HCT116 (cell line): ENCODE data around the gene CD248. TPM values are rescaled to one million over a fixed set of nuclear protein-coding genes. Genes with fewer than 3 reads are reported as not detected.

Source experiments
- ATAC-seq: fragments of 200-7000 bp; cut with Tn5 transposase; 2 replicates; pipeline ENCODE4 v1.9.1; 2020; ENCODE audit warnings: mild to moderate bottlenecking, moderate library complexity
- BruUV-seq: library from RNA; stranded (reverse); fragments of 400-500 nt; replicated peaks from 2 replicates; lab custom pipeline; 2021; lab: Mats Ljungman, UMichigan
- CTCF ChIA-PET: fragments of 300-600 bp; sonication (Branson Sonifier 250); formaldehyde crosslinking; loops from one replicate; lab custom pipeline; 2021; ENCODE audit warnings: antibody characterized with exemption; lab: Charles Lee
- POLR2A ChIA-PET: fragments of 300-600, 350-600 bp; sonication (Branson Sonifier 250); formaldehyde crosslinking; loops from one replicate; lab custom pipeline; 2021; ENCODE audit warnings: antibody characterized with exemption; lab: Charles Lee
- RAD21 ChIA-PET, 2 experiments: fragments of 300-600 bp; sonication (Branson Sonifier 250); formaldehyde crosslinking; loops; one replicate each; lab custom pipeline; 2023; ENCODE audit warnings: low total read pairs in 2 of 2; ENCODE audit not compliant: uncharacterized antibody in 2 of 2, unreplicated experiment in 2 of 2, low non-redundant PET in 1 of 2; lab: Charles Lee
- DNase-seq: peaks from one replicate; pipeline ENCODE4 v3.0.0-alpha.2; 2010; ENCODE audit warnings: low read depth, low spot score
- H2AFZ ChIP-seq: fragments of 200-600 bp; shearing (Covaris generic), sonication (generic); 2 replicates; pipeline ENCODE4 v1.6.1; 2017; ENCODE audit warnings: low read depth, mixed run types, mixed read lengths, antibody characterized with exemption, low read length; ENCODE audit not compliant: poor library complexity, severe bottlenecking
- H3K27ac ChIP-seq: 2 replicates; pipeline ENCODE4 v1.5.1; 2012; ENCODE audit warnings: low read depth, low read length
- H3K27me3 ChIP-seq: fragments of 200-600 bp; sonication (generic); 2 replicates; pipeline ENCODE4 v1.6.1; 2016; ENCODE audit warnings: mixed run types, low read length, mixed read lengths; ENCODE audit not compliant: insufficient read depth
- H3K36me3 ChIP-seq, 2 experiments: fragments of 200-500 bp in 1 of 2; fragments of 200-600 bp in 1 of 2; sonication (Bioruptor generic) in 1 of 2; sonication (generic) in 1 of 2; 2 replicates each; pipeline versions ENCODE4 v1.5.1 to v1.6.1; 2014 to 2016; ENCODE audit warnings: low read length in 2 of 2, inconsistent platforms in 1 of 2, mixed read lengths in 1 of 2, mixed run types in 1 of 2; ENCODE audit not compliant: insufficient read depth in 2 of 2, control insufficient read depth in 1 of 2
- H3K4me1 ChIP-seq, 2 experiments: fragments of 200-600 bp in 1 of 2; sonication (generic) in 1 of 2; 2 replicates each; pipeline versions ENCODE4 v1.5.1 to v1.6.1; 2012 to 2017; ENCODE audit warnings: low read length in 2 of 2, inconsistent platforms in 1 of 2, mild to moderate bottlenecking in 1 of 2, mixed read lengths in 1 of 2, mixed run types in 1 of 2, moderate library complexity in 1 of 2; ENCODE audit not compliant: insufficient read depth in 2 of 2, control insufficient read depth in 1 of 2
- H3K4me2 ChIP-seq: fragments of 200-600 bp; sonication (generic); 2 replicates; pipeline ENCODE4 v1.6.1; 2017; ENCODE audit warnings: mixed run types, low read length, mixed read lengths
- H3K4me3 ChIP-seq, 2 experiments: fragments of 200-600 bp in 1 of 2; sonication (generic) in 1 of 2; replicated peaks in 1 of 2; 2 replicates each; pipeline ENCODE4 v1.5.1; 2011 to 2016; ENCODE audit warnings: low read length in 2 of 2, control low read depth in 1 of 2, low read depth in 1 of 2, mild to moderate bottlenecking in 1 of 2, mixed read lengths in 1 of 2, mixed run types in 1 of 2
- H3K79me2 ChIP-seq: fragments of 200-600 bp; sonication (generic); 2 replicates; pipeline ENCODE4 v1.6.1; 2017; ENCODE audit warnings: mild to moderate bottlenecking, mixed run types, low read length, moderate library complexity, mixed read lengths; ENCODE audit not compliant: insufficient read depth
- H3K9ac ChIP-seq: fragments of 200-600 bp; sonication (generic); 2 replicates; pipeline ENCODE4 v1.6.1; 2016; ENCODE audit warnings: low read length, mixed read lengths
- H3K9me2 ChIP-seq: fragments of 200-600 bp; sonication (generic), shearing (Covaris generic); 2 replicates; pipeline ENCODE4 v1.6.1; 2017; ENCODE audit warnings: mixed run types, mild to moderate bottlenecking, moderate library complexity; ENCODE audit not compliant: insufficient read depth
- H3K9me3 ChIP-seq, 2 experiments: fragments of 200-500 bp in 1 of 2; fragments of 200-600 bp in 1 of 2; sonication (Bioruptor generic) in 1 of 2; sonication (generic) in 1 of 2; 2 replicates each; pipeline ENCODE4 v1.6.1; 2014 to 2017; ENCODE audit warnings: low read length in 2 of 2, mixed read lengths in 2 of 2, inconsistent platforms in 1 of 2, low read depth in 1 of 2, mild to moderate bottlenecking in 1 of 2, mixed run types in 1 of 2, moderate library complexity in 1 of 2; ENCODE audit not compliant: control insufficient read depth in 1 of 2, insufficient read depth in 1 of 2
- H4K20me1 ChIP-seq: fragments of 200-600 bp; sonication (generic), shearing (Covaris generic); 2 replicates; pipeline ENCODE4 v1.6.1; 2017; ENCODE audit warnings: mixed run types, mild to moderate bottlenecking, moderate library complexity; ENCODE audit not compliant: insufficient read depth
- CBX3 ChIP-seq: IDR thresholded peaks from 2 replicates; pipeline ENCODE4 v1.6.1; 2012; ENCODE audit warnings: low read depth
- EZH2 ChIP-seq: fragments of 200-600 bp; sonication (generic); IDR thresholded peaks from 2 replicates; pipeline ENCODE4 v1.6.1; 2017; ENCODE audit warnings: antibody characterized with exemption, mixed run types
- EZH2phosphoT487 ChIP-seq: fragments of 200-600 bp; IDR thresholded peaks from 2 replicates; pipeline ENCODE4 v1.6.1; 2018; ENCODE audit warnings: antibody characterized with exemption, borderline replicate concordance
- JUND ChIP-seq: IDR thresholded peaks from 2 replicates; pipeline ENCODE4 v1.6.1; 2012
- MAX ChIP-seq: IDR thresholded peaks from 2 replicates; pipeline ENCODE4 v1.6.1; 2012
- POLR2A ChIP-seq: IDR thresholded peaks from 2 replicates; pipeline ENCODE4 v1.7.0; 2011; ENCODE audit warnings: borderline replicate concordance; ENCODE audit not compliant: insufficient read depth, insufficient read length; ENCODE audit errors: extremely low read depth
- POLR2AphosphoS5 ChIP-seq: IDR thresholded peaks from 2 replicates; pipeline ENCODE4 v1.6.1; 2011; ENCODE audit warnings: mild to moderate bottlenecking, low read depth, low read length, moderate library complexity
- REST ChIP-seq: IDR thresholded peaks from 2 replicates; pipeline ENCODE4 v1.6.1; 2012; ENCODE audit warnings: low read depth
- SIN3A ChIP-seq: IDR thresholded peaks from 2 replicates; pipeline ENCODE4 v1.6.1; 2012; ENCODE audit warnings: low read depth
- SRF ChIP-seq: IDR thresholded peaks from 2 replicates; pipeline ENCODE4 v1.6.1; 2012; ENCODE audit warnings: low read depth
- TCF7L2 ChIP-seq: IDR thresholded peaks from 2 replicates; pipeline ENCODE4 v1.7.0; 2011; ENCODE audit warnings: borderline replicate concordance, inconsistent platforms; ENCODE audit not compliant: insufficient read depth, insufficient read length; ENCODE audit errors: extremely low read depth
- ZBTB33 ChIP-seq: IDR thresholded peaks from 2 replicates; pipeline ENCODE4 v1.6.1; 2011; ENCODE audit warnings: mild to moderate bottlenecking, low read length, moderate library complexity; ENCODE audit not compliant: insufficient replicate concordance; ENCODE audit errors: extremely low read depth
- ZNF274 ChIP-seq: fragments of 200-500 bp; sonication (Bioruptor generic); IDR thresholded peaks from 2 replicates; pipeline ENCODE4 v1.6.1; 2014; ENCODE audit warnings: mild to moderate bottlenecking, low read depth, low read length, inconsistent platforms
- intact Hi-C: fragments of 100-400 bp; cut with micrococcal nuclease; formaldehyde crosslinking; loops from 2 replicates; pipeline ENCODE4 v1.10.0; 2022
- total RNA-seq: library from RNA; stranded (reverse); gene quantifications from one replicate; pipeline ENCODE4 v1.2.1, GENCODE V29; 2021; ENCODE audit not compliant: unreplicated experiment

Gene CD248
- total RNA-seq, 1 experiment from 2014 or later = 0.32 TPM

GRCh38 chr11:66334605-66335442, 18.0 kb upstream of the CD248 start (continued):
- TF ChIP-seq MAX (no peak), ZBTB33 (no peak), SRF (no peak)
- TF ChIP-seq, all 23 proteins: peak for 0

- Histone ChIP-seq H3K27ac (peak overlapping the region; percentile 89; the same call in 1 of the 2 replicates), H4K20me1 (no peaks in the 10 kb centered on the region), H3K27me3 (no peaks in the 10 kb centered on the region), H3K4me2 (no peak overlapping the region), H2AFZ (no peak overlapping the region), H3K9ac (no peak overlapping the region), H3K4me3 (no peak overlapping the region), H3K79me2 (peaks cover 16% of the 10 kb centered on the region; the same call in 1 of the 2 replicates), H3K36me3 (peaks cover 3 to 16% of the 10 kb centered on the region in 2 experiments; a peak in 3 of 4 replicates), H3K9me2 (no peaks in the 10 kb centered on the region), H3K4me1 (peaks cover 16 to 44% of the 10 kb centered on the region in 2 experiments), H3K9me3 (no peaks in the 10 kb centered on the region)
- DNase-seq (no peak), ATAC-seq (no peak)
- ChIA-PET CTCF (interaction anchor here (0.7 to 2.6 kb wide), 2 partner anchors 21 to 22 kb away, joined by 3 to 19 read pairs; no protein-coding TSS in a partner anchor), RAD21 (no interaction called here), POLR2A (interaction anchor here (2.3 kb wide), 1 partner anchor 22 kb away, joined by 16 read pairs; no protein-coding TSS in a partner anchor)
- no TSS peak for BruUV-seq
- intact Hi-C loops = no loop called here
- TF ChIP-seq ZNF274 (no peak), CBX3 (no peak), SRF (no peak), REST (no peak), EZH2 (no peak), MAX (no peak), JUND (no peak), EZH2phosphoT487 (no peak), POLR2AphosphoS5 (no peak), POLR2A (no peak), SIN3A (no peak), TCF7L2 (no peak)
These were observed 17.2 kb upstream of the CD248 start for GRCh38 chr11:66333896-66334604.
